H9 (cell line): ENCODE measurements around the gene COL4A1. TPM values are rescaled to one million over a fixed set of nuclear protein-coding genes. Genes with fewer than 3 reads are reported as not detected.

ENCODE experiments used
- DNase-seq: peaks from one replicate; pipeline ENCODE4 v3.0.0-alpha.2; 2017
- H2AFZ ChIP-seq: one replicate; pipeline ENCODE4 v1.6.1; 2013; ENCODE audit warnings: mild to moderate bottlenecking, low read length, control low read depth, moderate library complexity
- H2AK5ac ChIP-seq: 2 replicates; pipeline ENCODE4 v1.6.1; 2013; ENCODE audit warnings: low read length, control low read depth, mixed read lengths; ENCODE audit not compliant: insufficient read length
- H2BK120ac ChIP-seq: one replicate; pipeline ENCODE4 v1.6.1; 2013; ENCODE audit warnings: low read depth, mild to moderate bottlenecking, low read length, control low read depth, inconsistent platforms; ENCODE audit not compliant: poor library complexity, severe bottlenecking
- H2BK12ac ChIP-seq: 2 replicates; pipeline ENCODE4 v1.6.1; 2013; ENCODE audit warnings: low read length, control low read depth, mixed read lengths, low read depth; ENCODE audit not compliant: insufficient read length
- H2BK15ac ChIP-seq: 2 replicates; pipeline ENCODE4 v1.6.1; 2013; ENCODE audit warnings: low read depth, low read length, control low read depth
- H2BK20ac ChIP-seq: one replicate; pipeline ENCODE4 v1.6.1; 2013; ENCODE audit warnings: low read depth, mild to moderate bottlenecking, low read length, control low read depth, inconsistent platforms; ENCODE audit not compliant: poor library complexity, severe bottlenecking
- H2BK5ac ChIP-seq: 2 replicates; pipeline ENCODE4 v1.6.1; 2013; ENCODE audit warnings: low read length, control low read depth, mixed read lengths; ENCODE audit not compliant: insufficient read length
- H3K14ac ChIP-seq: 2 replicates; pipeline ENCODE4 v1.6.1; 2013; ENCODE audit warnings: low read length, control low read depth; ENCODE audit not compliant: insufficient read depth
- H3K18ac ChIP-seq: 2 replicates; pipeline ENCODE4 v1.6.1; 2013; ENCODE audit warnings: low read depth, mild to moderate bottlenecking, mixed read lengths, low read length, control low read depth; ENCODE audit not compliant: insufficient read length
- H3K23ac ChIP-seq: 2 replicates; pipeline ENCODE4 v1.6.1; 2013; ENCODE audit warnings: low read length, control low read depth, mixed read lengths, low read depth; ENCODE audit not compliant: insufficient read length
- H3K23me2 ChIP-seq: 2 replicates; pipeline ENCODE4 v1.6.1; 2013; ENCODE audit warnings: low read depth, mild to moderate bottlenecking, mixed read lengths, low read length, control low read depth; ENCODE audit not compliant: insufficient read length, poor library complexity, severe bottlenecking
- H3K27ac ChIP-seq: 2 replicates; pipeline ENCODE4 v1.5.1; 2013; ENCODE audit warnings: low read length, control low read depth, mixed read lengths, low read depth; ENCODE audit not compliant: insufficient read length
- H3K27me3 ChIP-seq: 2 replicates; pipeline ENCODE4 v1.6.1; 2013; ENCODE audit warnings: low read length, control low read depth, inconsistent platforms; ENCODE audit not compliant: insufficient read depth
- H3K4ac ChIP-seq: 2 replicates; pipeline ENCODE4 v1.6.1; 2013; ENCODE audit warnings: low read depth, mild to moderate bottlenecking, control low read depth, inconsistent platforms, low read length, moderate library complexity
- H3K4me1 ChIP-seq: 2 replicates; pipeline ENCODE4 v1.6.1; 2013; ENCODE audit warnings: low read length, control low read depth, inconsistent platforms; ENCODE audit not compliant: insufficient read depth
- H3K4me2 ChIP-seq: 2 replicates; pipeline ENCODE4 v1.6.1; 2013; ENCODE audit warnings: low read length, control low read depth, mixed read lengths; ENCODE audit not compliant: insufficient read length, insufficient read depth
- H3K56ac ChIP-seq: 2 replicates; pipeline ENCODE4 v1.6.1; 2013; ENCODE audit warnings: low read depth, mild to moderate bottlenecking, mixed read lengths, low read length, control low read depth; ENCODE audit not compliant: insufficient read length
- H3K79me1 ChIP-seq: 2 replicates; pipeline ENCODE4 v1.6.1; 2013; ENCODE audit warnings: low read depth, mild to moderate bottlenecking, moderate library complexity, low read length, control low read depth, inconsistent platforms; ENCODE audit not compliant: insufficient read depth, poor library complexity, severe bottlenecking
- H3K79me2 ChIP-seq: 2 replicates; pipeline ENCODE4 v1.6.1; 2013; ENCODE audit warnings: low read length, control low read depth, inconsistent platforms; ENCODE audit not compliant: insufficient read depth
- H3K9ac ChIP-seq: 2 replicates; pipeline ENCODE4 v1.6.1; 2013; ENCODE audit warnings: low read length, control low read depth, mixed read lengths; ENCODE audit not compliant: insufficient read length; ENCODE audit errors: extremely low read depth
- H3K9me3 ChIP-seq: one replicate; pipeline ENCODE4 v1.6.1; 2013; ENCODE audit warnings: low read depth, low read length, inconsistent platforms; ENCODE audit not compliant: control insufficient read depth
- H3T11ph ChIP-seq: one replicate; pipeline ENCODE4 v1.6.1; 2013; ENCODE audit warnings: mild to moderate bottlenecking, low read length, control low read depth, inconsistent platforms
- H4K20me1 ChIP-seq: one replicate; pipeline ENCODE4 v1.6.1; 2013; ENCODE audit not compliant: control insufficient read depth, insufficient read length, insufficient read depth
- H4K5ac ChIP-seq: 2 replicates; pipeline ENCODE4 v1.6.1; 2013; ENCODE audit warnings: low read depth, mild to moderate bottlenecking, mixed read lengths, low read length, control low read depth; ENCODE audit not compliant: insufficient read length
- H4K8ac ChIP-seq: replicated peaks from 2 replicates; pipeline ENCODE4 v1.6.1; 2013; ENCODE audit warnings: low read length, control low read depth, mixed read lengths, low read depth; ENCODE audit not compliant: insufficient read length
- H4K91ac ChIP-seq: 2 replicates; pipeline ENCODE4 v1.6.1; 2013; ENCODE audit warnings: low read depth, mild to moderate bottlenecking, moderate library complexity, mixed read lengths, low read length, control low read depth; ENCODE audit not compliant: insufficient read length
- H3K27ac Mint-ChIP-seq, 3 experiments: 2 replicates in 2 of 3; 3 replicates in 1 of 3; pipeline ENCODE4 v1.8.0; 2020 to 2021; ENCODE audit warnings: mixed read lengths in 3 of 3, mild to moderate bottlenecking in 1 of 3, moderate library complexity in 1 of 3
- H3K27me3 Mint-ChIP-seq: 2 replicates; pipeline ENCODE4 v1.8.0; 2021; ENCODE audit warnings: low read depth, mild to moderate bottlenecking, moderate library complexity, mixed read lengths
- H3K36me3 Mint-ChIP-seq, 3 experiments: 2 replicates in 2 of 3; 3 replicates in 1 of 3; pipeline ENCODE4 v1.8.0; 2020 to 2021; ENCODE audit warnings: low read depth in 3 of 3, mixed read lengths in 3 of 3; ENCODE audit not compliant: insufficient read depth in 1 of 3
- H3K4me1 Mint-ChIP-seq, 2 experiments: 2 replicates each; pipeline ENCODE4 v1.8.0; 2020; ENCODE audit warnings: mixed read lengths in 2 of 2
- H3K4me3 Mint-ChIP-seq, 2 experiments: 2 replicates in 1 of 2; 3 replicates in 1 of 2; pipeline ENCODE4 v1.8.0; 2020 to 2021; ENCODE audit warnings: mild to moderate bottlenecking in 2 of 2, mixed read lengths in 2 of 2, moderate library complexity in 1 of 2
- H3K9me3 Mint-ChIP-seq, 2 experiments: 2 replicates in 1 of 2; 3 replicates in 1 of 2; pipeline ENCODE4 v1.8.0; 2020; ENCODE audit warnings: mild to moderate bottlenecking in 2 of 2, mixed read lengths in 2 of 2, moderate library complexity in 1 of 2
- WGBS: extraction: QIAGEN DNeasy Blood & Tissue Kit; methylation state at CpG from one replicate; pipeline ENCODE4 v1.1.7; 2013; ENCODE audit warnings: missing lambda C conversion rate, low lambda C conversion rate, mixed read lengths; ENCODE audit not compliant: insufficient read length; ENCODE audit errors: extremely low coverage; 5-methylcytosine and 5-hydroxymethylcytosine counted together
- total RNA-seq: library from RNA; stranded (reverse); gene quantifications from 2 replicates; pipeline ENCODE4 v1.2.1, GENCODE V29; 2021
- TF ChIP-seq, protein P1 (sequence below): fragments of 200-600 bp; sonication (generic); conservative IDR thresholded peaks from 3 replicates; pipeline ENCODE4 v1.8.0; 2021; ENCODE audit warnings: antibody characterized with exemption, mild to moderate bottlenecking

The COL4A1 gene
- total RNA-seq, 1 experiment from 2014 or later: 73.1 TPM

DNA sequence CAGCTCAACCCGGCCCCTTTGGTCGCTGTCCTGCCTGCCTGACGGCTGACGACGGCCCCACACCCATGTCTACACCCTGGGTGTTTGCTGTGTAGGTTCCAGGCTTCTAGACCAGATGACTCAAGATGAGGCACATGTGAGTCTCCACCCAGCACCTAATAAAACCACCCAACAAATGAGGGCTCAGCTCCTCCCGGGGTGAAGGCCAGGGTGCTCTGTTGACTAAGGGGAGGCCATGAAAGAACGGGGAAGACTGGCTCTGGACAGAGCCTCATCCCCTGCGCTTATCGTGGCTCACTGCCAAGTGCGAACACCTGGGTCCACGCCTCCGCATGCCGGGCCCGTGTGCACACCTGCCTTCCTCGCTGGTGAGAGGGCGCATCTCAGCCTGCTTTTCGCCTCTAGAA, 39.7 kb upstream of the COL4A1 start:
- H3K4me2 ChIP-seq: no peak overlapping the region
- H2AFZ ChIP-seq: no peak overlapping the region
- no peak overlapping the region for H3K14ac ChIP-seq
- H4K5ac ChIP-seq: no peak overlapping the region
- no peak overlapping the region for H3K18ac ChIP-seq
- no peak overlapping the region for H2BK20ac ChIP-seq
- H3K9me3 ChIP-seq: no peaks in the 10 kb centered on the region
- H2AK5ac ChIP-seq: no peak overlapping the region
- no peak overlapping the region for H3K23ac ChIP-seq
- H3K27me3 ChIP-seq: no peaks in the 10 kb centered on the region
- peaks cover 3% of the 10 kb centered on the region for H3K79me1 ChIP-seq
- no peaks in the 10 kb centered on the region for H3K23me2 ChIP-seq
- Mint-ChIP-seq H3K4me1 (peaks cover 11 to 16% of the 10 kb centered on the region in 2 experiments), H3K9me3 (no peaks in the 10 kb centered on the region; a peak in 1 of 5 replicates), H3K27ac (no peak overlapping the region; a peak in 1 of 7 replicates), H3K27me3 (no peaks in the 10 kb centered on the region), H3K36me3 (no peaks in the 10 kb centered on the region), H3K4me3 (no peak overlapping the region)
- no peak overlapping the region for H3K56ac ChIP-seq
- TF ChIP-seq, protein P1, sequence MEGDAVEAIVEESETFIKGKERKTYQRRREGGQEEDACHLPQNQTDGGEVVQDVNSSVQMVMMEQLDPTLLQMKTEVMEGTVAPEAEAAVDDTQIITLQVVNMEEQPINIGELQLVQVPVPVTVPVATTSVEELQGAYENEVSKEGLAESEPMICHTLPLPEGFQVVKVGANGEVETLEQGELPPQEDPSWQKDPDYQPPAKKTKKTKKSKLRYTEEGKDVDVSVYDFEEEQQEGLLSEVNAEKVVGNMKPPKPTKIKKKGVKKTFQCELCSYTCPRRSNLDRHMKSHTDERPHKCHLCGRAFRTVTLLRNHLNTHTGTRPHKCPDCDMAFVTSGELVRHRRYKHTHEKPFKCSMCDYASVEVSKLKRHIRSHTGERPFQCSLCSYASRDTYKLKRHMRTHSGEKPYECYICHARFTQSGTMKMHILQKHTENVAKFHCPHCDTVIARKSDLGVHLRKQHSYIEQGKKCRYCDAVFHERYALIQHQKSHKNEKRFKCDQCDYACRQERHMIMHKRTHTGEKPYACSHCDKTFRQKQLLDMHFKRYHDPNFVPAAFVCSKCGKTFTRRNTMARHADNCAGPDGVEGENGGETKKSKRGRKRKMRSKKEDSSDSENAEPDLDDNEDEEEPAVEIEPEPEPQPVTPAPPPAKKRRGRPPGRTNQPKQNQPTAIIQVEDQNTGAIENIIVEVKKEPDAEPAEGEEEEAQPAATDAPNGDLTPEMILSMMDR: no peak
- no peak overlapping the region for H2BK120ac ChIP-seq
- no peaks in the 10 kb centered on the region for H4K20me1 ChIP-seq
- H4K91ac ChIP-seq: no peak overlapping the region
- H3T11ph ChIP-seq: no peak overlapping the region
- H2BK15ac ChIP-seq: no peak overlapping the region
- H3K27ac ChIP-seq: no peak overlapping the region
- H2BK5ac ChIP-seq: no peak overlapping the region
- no peak for DNase-seq
- no peak overlapping the region for H3K4ac ChIP-seq
- no peak overlapping the region for H4K8ac ChIP-seq
- H3K4me1 ChIP-seq: no peaks in the 10 kb centered on the region; the same call in 1 of the 2 replicates
- no peak overlapping the region for H2BK12ac ChIP-seq
- no peak overlapping the region for H3K9ac ChIP-seq
- no peaks in the 10 kb centered on the region for H3K79me2 ChIP-seq
- WGBS: no CpG with 5 or more reads among the region's 17 CpGs
